HG02571 (cell line): ENCODE data around the gene POGZ.

Experiments
- ATAC-seq: cut with Tn5 transposase; IDR thresholded peaks from one replicate; pipeline ENCODE4 v1.9.1; 2021; ENCODE audit warnings: mild to moderate bottlenecking, moderate library complexity; ENCODE audit not compliant: unreplicated experiment

POGZ gene

GRCh38 chr1:151377150-151377884 lies 82.0 kb downstream of the POGZ start:
- ATAC-seq, result no peak

- no peak for ATAC-seq
Observed at GRCh38 chr1:151373196-151373595, 86.1 kb downstream of the POGZ start.

- no peak for ATAC-seq
Observed at GRCh38 chr1:151372058-151372934, 87.0 kb downstream of the POGZ start, which contains the start of gene SELENBP1. Gene SELENBP1 (minus strand): TSS chr1:151372705. CDS start chr1:151372641, 64 bp downstream.

- ATAC-seq, result no peak
Observed at GRCh38 chr1:151371370-151372057, 87.8 kb downstream of the POGZ start.

GRCh38 chr1:151370211-151370911 lies 88.9 kb downstream of the POGZ start:
- ATAC-seq, result no peak

GRCh38 chr1:151369621-151370048 lies 89.7 kb downstream of the POGZ start:
- ATAC-seq, result no peak

- ATAC-seq, result no peak
Observed at GRCh38 chr1:151369302-151369610, 90.0 kb downstream of the POGZ start.

- ATAC-seq, result no peak
Observed at GRCh38 chr1:151368393-151369301, 90.6 kb downstream of the POGZ start.

- ATAC-seq, result no peak
Observed at GRCh38 chr1:151367658-151368392, 91.5 kb downstream of the POGZ start.

GRCh38 chr1:151364996-151365395 lies 94.3 kb downstream of the POGZ start:
- no peak for ATAC-seq

GRCh38 chr1:151362308-151363155 lies 96.8 kb downstream of the POGZ start:
- ATAC-seq, result no peak

- ATAC-seq, result no peak
Observed at GRCh38 chr1:151361883-151362282, 97.4 kb downstream of the POGZ start.

GRCh38 chr1:151356696-151357095 lies 102.6 kb downstream of the POGZ start:
- no peak for ATAC-seq
